GM18517 (cell line): Measurements from ENCODE around the gene SSX2IP.

Experiments
- ATAC-seq: cut with Tn5 transposase; IDR thresholded peaks from one replicate; pipeline ENCODE4 v1.9.1; 2021; ENCODE audit warnings: mild to moderate bottlenecking, moderate library complexity; ENCODE audit not compliant: unreplicated experiment

SSX2IP gene

GRCh38 chr1:84711869-84712268 lies 21.6 kb upstream of the SSX2IP start:
- no peak for ATAC-seq

- no peak for ATAC-seq
Measured at GRCh38 chr1:84711121-84711520, 20.9 kb upstream of the SSX2IP start.

- ATAC-seq = no peak
Measured at GRCh38 chr1:84709131-84709530, 18.9 kb upstream of the SSX2IP start.

GRCh38 chr1:84708031-84708430 lies 17.8 kb upstream of the SSX2IP start:
- no peak for ATAC-seq

- ATAC-seq = no peak
Measured at GRCh38 chr1:84705513-84705912, 15.3 kb upstream of the SSX2IP start.

- ATAC-seq = no peak
Measured at GRCh38 chr1:84704872-84705417, 14.7 kb upstream of the SSX2IP start.

- no peak for ATAC-seq
Measured at GRCh38 chr1:84703431-84703830, 13.2 kb upstream of the SSX2IP start.

GRCh38 chr1:84702143-84702542 lies 11.9 kb upstream of the SSX2IP start:
- no peak for ATAC-seq

GRCh38 chr1:84701376-84701775 lies 11.1 kb upstream of the SSX2IP start:
- no peak for ATAC-seq

- no peak for ATAC-seq
Measured at GRCh38 chr1:84700070-84700469, 9.8 kb upstream of the SSX2IP start.

- no peak for ATAC-seq
Measured at GRCh38 chr1:84698151-84699110, 8.2 kb upstream of the SSX2IP start.

GRCh38 chr1:84693785-84694184 lies 3.5 kb upstream of the SSX2IP start:
- ATAC-seq = no peak

GRCh38 chr1:84693005-84693404 lies 2.7 kb upstream of the SSX2IP start:
- no peak for ATAC-seq

GRCh38 chr1:84692391-84692790 lies 2.1 kb upstream of the SSX2IP start:
- no peak for ATAC-seq

GRCh38 chr1:84691122-84691783 lies 992 bp upstream of the SSX2IP start:
- ATAC-seq = no peak

- ATAC-seq = peak; percentile 31
Measured at GRCh38 chr1:84689514-84690396, 506 bp downstream of the SSX2IP start.

- ATAC-seq = no peak
Measured at GRCh38 chr1:84688463-84689061, 1.7 kb downstream of the SSX2IP start.

- no peak for ATAC-seq
Measured at GRCh38 chr1:84687714-84688462, 2.4 kb downstream of the SSX2IP start.

GRCh38 chr1:84686223-84686622 lies 4.0 kb downstream of the SSX2IP start:
- no peak for ATAC-seq

GRCh38 chr1:84683508-84683907 lies 6.8 kb downstream of the SSX2IP start:
- ATAC-seq = no peak
